GM18951 (cell line): ENCODE data around the gene LALBA.
"Not testable (repeated sequence)": the region's sequence is repeated elsewhere in the genome, so short reads cannot be mapped to it uniquely, and the experiment has no call there.

Experiments used
- POLR2A ChIP-seq: IDR thresholded peaks from 4 replicates; pipeline ENCODE4 v1.6.1; 2011; ENCODE audit warnings: mild to moderate bottlenecking; ENCODE audit not compliant: insufficient read length, insufficient read depth; ENCODE audit errors: extremely low read depth
- in situ Hi-C: fragments of 300-500 bp; cut with MboI; formaldehyde crosslinking; loops from one replicate; pipeline ENCODE4 v1.12.0; 2022; ENCODE audit warnings: low sequenced_read_pairs, mixed read lengths, inconsistent platforms; ENCODE audit not compliant: unreplicated experiment

The LALBA gene

DNA sequence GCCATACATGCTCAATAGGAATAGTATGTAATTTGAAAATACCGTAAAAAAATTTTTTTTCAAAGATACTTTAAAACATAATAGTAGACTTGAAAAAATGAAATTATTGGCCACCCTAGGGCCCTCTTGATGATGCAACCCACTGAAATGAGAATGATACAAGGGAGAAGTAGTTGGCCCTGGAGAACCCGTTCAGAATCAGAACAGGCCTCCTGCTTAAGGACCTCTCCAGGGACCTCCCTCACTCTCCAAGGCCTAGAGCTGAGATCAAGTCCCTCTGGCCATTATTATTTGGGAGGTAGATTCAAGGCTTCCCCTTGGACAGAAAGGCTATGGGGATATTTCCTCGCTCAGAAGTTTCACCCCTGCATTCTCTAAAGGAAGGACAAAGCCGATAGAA, 11.9 kb downstream of the LALBA start:
- in situ Hi-C loops = no loop called here
- TF ChIP-seq POLR2A = no peak

DNA sequence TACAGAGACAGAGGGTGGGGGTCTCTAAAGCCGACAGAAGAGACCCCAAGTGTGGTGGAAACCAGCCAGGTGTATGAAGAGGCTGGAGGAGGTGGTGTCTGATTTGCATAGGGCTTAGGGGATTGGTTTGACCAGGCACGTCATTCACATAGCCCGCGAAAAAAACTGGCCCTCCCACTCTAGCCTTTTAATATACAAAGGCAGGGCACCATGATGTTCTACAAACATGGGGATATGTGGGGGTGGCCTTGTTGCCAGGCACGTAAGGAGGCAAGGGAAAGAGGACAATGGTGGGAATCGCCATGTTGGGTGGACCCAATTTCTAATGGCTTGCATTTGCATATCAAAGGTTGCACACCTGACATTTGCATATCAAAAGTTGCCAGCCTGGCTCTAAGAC, 13.2 kb downstream of the LALBA start:
- in situ Hi-C loops = no loop called here
- no peak for TF ChIP-seq POLR2A

DNA sequence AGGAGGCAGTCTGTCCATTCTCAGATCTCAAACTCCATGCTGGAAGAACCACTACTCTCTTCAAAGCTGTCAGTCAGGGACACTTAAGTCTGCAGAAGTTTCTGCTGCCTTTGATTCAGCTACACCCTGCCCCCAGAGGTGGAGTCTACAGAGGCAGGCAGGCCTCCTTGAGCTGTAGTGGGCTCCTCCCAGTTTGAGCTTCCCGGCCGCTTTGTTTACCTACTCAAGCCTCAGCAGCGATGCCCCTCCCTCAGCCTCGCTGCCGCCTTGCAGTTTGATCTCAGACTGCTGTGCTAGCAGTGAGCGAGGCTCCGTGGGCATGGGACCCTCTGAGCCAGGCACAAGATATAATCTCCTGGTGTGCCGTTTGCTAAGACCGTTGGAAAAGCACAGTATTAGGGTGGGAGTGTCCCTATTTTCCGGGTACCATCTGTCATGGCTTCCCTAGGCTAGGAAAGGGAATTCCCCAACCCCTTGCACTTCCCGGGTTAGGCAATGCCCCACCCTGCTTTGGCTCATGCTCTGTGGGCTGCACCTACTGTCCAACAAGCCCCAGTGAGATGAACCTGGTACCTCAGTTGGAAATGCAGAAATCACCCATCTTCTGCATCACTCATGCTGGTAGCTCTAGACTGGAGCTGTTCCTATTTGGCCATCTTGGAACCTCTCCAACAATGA, 16.0 kb downstream of the LALBA start:
- in situ Hi-C loops = not testable (repeated sequence)

DNA sequence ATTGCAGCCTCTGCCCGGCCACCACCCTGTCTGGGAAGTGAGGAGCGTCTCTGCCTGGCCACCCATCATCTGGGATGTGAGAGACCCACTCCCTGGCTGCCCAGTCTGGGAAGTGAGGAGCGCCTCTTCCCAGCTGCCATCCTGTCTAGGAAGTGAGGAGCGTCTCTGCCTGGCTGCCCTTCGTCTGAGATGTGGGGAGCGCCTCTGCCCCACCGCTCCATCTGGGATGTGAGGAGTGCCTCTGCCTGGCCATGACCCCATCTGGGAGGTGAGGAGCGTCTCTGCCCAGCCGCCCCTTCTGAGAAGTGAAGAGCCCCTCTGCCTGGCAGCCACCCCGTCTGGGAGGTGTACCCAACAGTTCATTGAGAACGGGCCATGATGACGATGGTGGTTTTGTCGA, 18.2 kb downstream of the LALBA start:
- in situ Hi-C loops = not testable (repeated sequence)

DNA sequence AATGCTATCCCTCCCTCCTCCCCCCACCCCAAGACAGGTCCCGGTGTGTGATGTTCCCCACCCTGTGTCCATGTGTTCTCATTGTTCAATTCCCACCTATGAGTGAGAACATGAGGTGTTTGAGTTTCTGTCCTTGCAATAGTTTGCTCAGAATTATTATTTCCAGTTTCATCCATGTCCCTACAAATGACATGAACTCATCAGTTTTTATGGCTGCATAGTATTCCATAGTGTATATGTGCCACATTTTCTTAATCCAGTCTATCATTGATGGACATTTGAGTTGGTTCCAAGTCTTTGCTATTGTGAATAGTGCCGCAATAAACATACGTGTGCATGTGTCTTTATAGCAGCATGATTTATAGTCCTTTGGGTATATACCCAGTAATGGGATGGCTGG, 22.8 kb downstream of the LALBA start:
- in situ Hi-C loops = not testable (repeated sequence)

DNA sequence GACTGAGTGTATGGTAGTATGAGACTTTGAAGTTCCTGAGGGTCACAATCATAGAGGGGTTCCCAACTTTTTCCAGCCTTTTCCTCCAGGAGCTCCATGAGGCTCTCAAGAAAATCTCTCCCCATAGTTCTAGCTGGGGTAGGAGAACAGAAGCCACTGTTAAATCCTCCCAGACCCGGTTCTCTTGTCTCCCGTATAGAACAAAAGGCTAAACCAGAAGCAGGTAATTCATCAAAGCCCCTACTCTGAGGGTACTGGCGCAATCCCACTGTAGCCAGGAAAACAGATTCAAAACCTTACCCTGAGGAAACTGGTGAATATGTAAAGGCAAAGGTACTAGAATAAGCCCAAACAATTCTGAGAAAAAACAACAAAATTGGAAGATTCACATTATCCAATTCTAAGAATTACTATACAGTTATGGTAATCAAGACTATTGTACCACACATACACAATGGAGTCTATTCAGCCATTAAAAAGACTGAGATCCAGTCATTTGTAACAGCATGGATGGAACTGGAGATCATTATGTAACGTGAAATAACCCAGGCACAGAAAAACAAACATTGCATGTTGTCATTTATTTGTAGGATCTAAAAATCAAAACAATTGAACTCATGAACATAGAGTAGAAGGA, 23.9 kb downstream of the LALBA start:
- no peak for TF ChIP-seq POLR2A
- in situ Hi-C loops = no loop called here

DNA sequence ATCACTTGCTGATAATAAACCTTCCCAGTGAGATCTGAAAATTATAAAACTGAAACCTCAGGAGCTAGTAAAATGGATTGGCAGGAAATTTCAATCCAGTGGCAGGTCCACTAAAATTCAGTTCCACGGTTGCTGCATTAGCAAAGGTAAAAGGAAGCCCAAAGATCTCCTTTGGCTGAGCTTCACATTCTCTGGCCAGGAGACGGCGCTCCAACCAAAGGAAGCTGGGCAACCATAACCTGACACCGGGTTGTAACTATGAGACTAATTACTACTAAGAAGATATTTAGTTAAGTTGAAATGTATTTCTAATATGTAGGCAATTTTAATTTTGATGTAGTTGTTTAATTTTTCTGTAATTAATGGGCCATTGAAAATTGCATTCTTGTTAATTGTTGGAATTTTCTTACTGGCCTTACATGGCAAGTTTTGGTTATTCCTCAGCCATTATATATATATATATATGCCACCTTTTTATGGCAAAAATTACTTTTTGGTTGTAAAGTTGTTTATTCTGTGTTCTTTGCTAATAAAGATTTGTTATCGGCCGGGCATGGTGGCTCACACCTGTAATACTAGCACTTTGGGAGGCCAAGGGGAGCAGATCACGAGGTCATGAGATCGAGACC, 27.4 kb downstream of the LALBA start:
- in situ Hi-C loops = loop anchor here (5.0 kb wide), 1 partner anchor 75 kb away; no protein-coding TSS in a partner anchor
- TF ChIP-seq POLR2A = no peak

DNA sequence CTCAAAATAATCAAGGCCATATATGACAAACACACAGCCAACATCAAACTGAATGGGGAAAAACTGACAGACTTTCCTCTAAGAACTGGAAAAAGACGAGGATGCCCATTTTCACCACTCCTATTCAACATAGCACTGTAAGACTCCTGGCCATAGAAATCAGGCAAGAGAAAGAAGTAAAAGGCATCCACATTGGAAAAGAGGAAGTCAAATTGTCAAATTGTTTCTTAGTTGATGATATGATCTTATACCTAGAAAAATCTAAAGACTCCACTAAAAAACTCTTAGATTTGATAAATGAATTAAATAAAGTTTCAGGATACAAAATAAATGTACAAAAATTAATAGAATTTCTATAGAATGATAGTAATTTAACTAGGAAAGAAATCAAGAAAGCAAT, 33.2 kb downstream of the LALBA start:
- in situ Hi-C loops = no loop called here
- no peak for TF ChIP-seq POLR2A

DNA sequence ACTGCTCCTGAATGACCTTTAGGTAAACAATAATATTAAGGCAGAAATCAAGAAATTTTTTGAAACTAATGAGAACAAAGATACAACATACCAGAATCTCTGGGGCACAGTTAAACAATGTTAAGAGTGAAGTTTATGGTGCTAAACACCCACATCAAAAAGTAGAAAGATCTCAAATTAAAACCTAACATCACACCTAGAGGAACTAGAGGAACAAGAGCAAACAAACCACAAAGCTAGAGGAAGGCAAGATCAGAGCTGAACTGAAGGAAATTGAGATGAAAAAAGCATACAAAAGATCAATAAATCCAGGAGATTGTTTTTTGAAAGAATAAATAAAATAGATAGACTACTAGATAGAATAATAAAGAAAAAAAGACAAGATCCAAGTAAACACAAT, 37.2 kb downstream of the LALBA start:
- in situ Hi-C loops = no loop called here
- no peak for TF ChIP-seq POLR2A

DNA sequence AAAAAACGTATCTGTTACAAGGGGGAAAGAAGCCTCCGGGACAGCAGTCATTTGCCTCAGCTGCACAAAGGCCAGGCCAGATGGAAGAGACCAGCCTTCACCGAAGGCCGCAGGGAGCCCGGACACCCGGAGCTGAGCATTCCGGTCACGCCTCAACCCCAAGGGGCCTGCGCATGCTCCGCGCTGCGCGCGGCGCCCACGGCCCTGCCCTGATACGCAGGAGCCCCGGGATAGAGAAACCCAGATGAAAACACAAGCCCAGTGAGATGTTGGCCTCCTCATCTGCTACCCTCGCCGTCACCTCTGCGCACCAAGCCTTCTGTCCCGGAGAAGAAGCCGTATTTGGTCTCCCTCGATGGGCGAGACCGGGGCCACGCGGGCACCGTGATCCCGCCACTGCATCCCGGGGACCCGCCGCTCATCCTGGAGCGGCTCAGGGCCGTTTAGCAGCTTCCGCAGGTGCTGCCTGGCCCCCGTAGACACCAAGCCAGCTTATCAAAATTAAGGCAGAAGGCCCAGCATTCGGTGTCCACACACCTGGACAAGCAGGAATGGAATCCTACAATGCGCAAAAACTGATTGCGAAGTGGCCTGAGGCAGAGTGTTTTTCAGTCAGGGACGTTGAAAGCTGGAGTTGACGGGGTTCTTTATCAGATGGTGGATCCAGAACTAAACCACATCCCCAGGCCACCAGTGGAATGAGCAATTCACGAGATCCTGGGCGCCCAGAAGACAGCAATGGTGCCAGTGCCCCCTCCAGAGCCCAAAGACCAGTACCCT, 41.8 kb downstream of the LALBA start:
- in situ Hi-C loops = no loop called here

DNA sequence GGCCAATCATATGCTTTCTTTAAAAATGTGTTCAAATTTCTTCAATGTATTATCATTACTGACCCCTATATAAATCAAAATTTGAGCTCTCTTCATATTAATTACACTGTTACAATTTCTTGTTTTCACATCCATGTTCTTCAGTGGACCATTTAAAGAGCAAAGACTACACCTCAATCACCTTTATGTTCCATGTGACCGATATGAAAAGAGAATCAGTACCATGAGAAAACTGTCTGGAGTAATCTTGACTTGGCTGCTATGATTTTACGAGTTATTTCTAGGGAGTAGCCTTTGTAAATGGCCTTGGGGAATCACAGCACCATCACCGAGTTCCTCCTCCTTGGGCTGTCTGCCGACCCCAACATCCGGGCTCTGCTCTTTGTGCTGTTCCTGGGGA, 44.5 kb downstream of the LALBA start, which contains the start of gene OR8S1:
Gene OR8S1, plus strand, starts transcription at position 301 of the 400 bp plus-strand sequence. Its CDS starts 0 bp downstream, at position 301.
- no peak for TF ChIP-seq POLR2A
- in situ Hi-C loops = no loop called here

More for the DNA sequence above, 41.8 kb downstream of the LALBA start:
- TF ChIP-seq POLR2A = no peak

DNA sequence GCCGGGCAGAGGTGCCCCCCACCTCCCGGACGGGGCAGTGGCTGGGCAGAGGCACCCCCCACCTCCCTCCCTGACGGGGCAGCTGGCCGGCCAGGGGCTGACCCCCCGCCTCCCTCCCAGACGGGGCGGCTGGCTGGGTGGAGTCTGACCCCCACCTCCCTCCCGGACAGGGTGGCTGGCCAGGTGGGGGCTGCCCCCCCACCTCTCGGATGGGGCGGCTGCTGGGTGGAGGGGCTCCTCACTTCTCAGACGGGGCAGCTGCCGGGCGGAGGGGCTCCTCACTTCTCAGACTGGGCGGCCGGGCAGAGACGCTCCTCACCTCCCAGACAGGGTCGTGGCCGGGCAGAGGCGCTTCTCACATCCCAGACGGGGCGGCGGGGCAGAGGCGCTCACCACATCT, 49.5 kb downstream of the LALBA start:
- in situ Hi-C loops = not testable (repeated sequence)
